SK-N-MC (cell line): ENCODE data around the gene ATP8B1.

Experiments used
- EZH2 ChIP-seq: fragments of 200-600 bp; sonication (generic); IDR thresholded peaks from one replicate; pipeline ENCODE4 v1.6.1; 2017; ENCODE audit warnings: antibody characterized with exemption
- FOXP2 ChIP-seq: optimal IDR thresholded peaks from 2 replicates; pipeline ENCODE3; 2011; ENCODE audit warnings: mild to moderate bottlenecking, moderate library complexity; ENCODE audit not compliant: insufficient read depth; ENCODE audit errors: extremely low read length, control extremely low read depth

DNA sequence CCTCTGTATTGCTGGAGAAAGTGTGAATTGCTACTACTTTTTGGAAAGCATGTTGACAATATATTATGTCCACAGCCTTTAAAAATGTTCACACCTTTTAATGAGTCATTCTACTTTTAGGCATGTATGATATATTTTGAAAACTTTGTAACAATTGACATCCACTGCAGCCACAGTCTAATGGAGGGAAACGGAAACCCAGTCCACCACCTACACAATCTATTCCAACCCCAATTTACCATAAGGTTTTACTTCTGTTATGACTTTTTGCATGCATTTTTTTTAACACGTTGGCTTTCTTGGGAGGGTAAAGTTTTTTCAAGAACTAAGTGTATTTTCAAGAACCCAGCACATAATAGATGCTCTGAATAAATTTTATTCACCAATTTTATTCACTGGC lies 38.5 kb upstream of the ATP8B1 start:
- TF ChIP-seq EZH2 = no peak
- TF ChIP-seq FOXP2 = no peak
